HepG2 (cell line): ENCODE measurements around the gene CCSER2. TPM values are rescaled to one million over a fixed set of nuclear protein-coding genes. Genes with fewer than 3 reads are reported as not detected.

ENCODE experiments used
- ATAC-seq: fragments of 200-7000 bp; cut with Tn5 transposase; 3 replicates; pipeline ENCODE4 v1.9.1; 2020; ENCODE audit warnings: mild to moderate bottlenecking, moderate library complexity
- BruUV-seq: library from RNA; stranded (reverse); fragments of 400-500 nt; replicated peaks from 2 replicates; lab custom pipeline; 2021; lab: Mats Ljungman, UMichigan
- CTCF ChIA-PET: fragments of 300-600 bp; formaldehyde crosslinking; extraction: SDS; loops from one replicate; lab custom pipeline; 2021; ENCODE audit warnings: low total read pairs, inconsistent platforms, low intra/inter-chr PET ratio; lab: Yijun Ruan, JAX
- POLR2A ChIA-PET: fragments of 350-600 bp; sonication (Branson Sonifier 250); formaldehyde crosslinking; loops from one replicate; lab custom pipeline; 2020; ENCODE audit warnings: antibody characterized with exemption, inconsistent platforms; lab: Yijun Ruan, JAX
- DNase-seq: peaks from one replicate; pipeline ENCODE4 v3.0.0-alpha.2; 2015; ENCODE audit warnings: low spot score
- FAIRE-seq: peaks from 3 replicates; lab custom pipeline; 2011; peaks lifted over from hg19 to GRCh38; lab: Jason Lieb, UNC
- H2AFZ ChIP-seq: one replicate; pipeline ENCODE4 v1.6.1; 2011; ENCODE audit warnings: low read length, inconsistent platforms
- H3K27ac ChIP-seq: fragments of 300-600 bp; 3 replicates; pipeline ENCODE4 v1.8.0; 2011; ENCODE audit warnings: mixed run types, mild to moderate bottlenecking, mixed read lengths, low read length, inconsistent platforms; ENCODE audit not compliant: insufficient read depth; ENCODE audit errors: extremely low read length
- H3K27me3 ChIP-seq, 2 experiments: fragments of 200-600 bp in 1 of 2; 2 replicates in 1 of 2; 3 replicates in 1 of 2; pipeline versions ENCODE4 v1.6.0 to v1.8.0; 2011; ENCODE audit warnings: low read length in 2 of 2, mild to moderate bottlenecking in 2 of 2, moderate library complexity in 2 of 2, inconsistent platforms in 1 of 2; ENCODE audit not compliant: insufficient read depth in 2 of 2, control insufficient read depth in 1 of 2
- H3K36me3 ChIP-seq, 2 experiments: fragments of 200-600 bp in 1 of 2; replicated peaks in 1 of 2; 2 replicates in 1 of 2; 3 replicates in 1 of 2; pipeline versions ENCODE4 v1.5.1 to v1.8.0; 2011; ENCODE audit warnings: low read length in 2 of 2, inconsistent platforms in 1 of 2; ENCODE audit not compliant: insufficient read depth in 2 of 2, control insufficient read depth in 1 of 2
- H3K4me1 ChIP-seq: 2 replicates; pipeline ENCODE4 v1.5.1; 2012; ENCODE audit warnings: low read length, inconsistent platforms; ENCODE audit not compliant: insufficient read depth
- H3K4me2 ChIP-seq: 2 replicates; pipeline ENCODE4 v1.6.0; 2011; ENCODE audit warnings: low read depth, low read length, inconsistent platforms
- H3K4me3 ChIP-seq, 3 experiments: fragments of 200-600 bp in 1 of 3; sonication (generic), shearing (Covaris generic) in 1 of 3; replicated peaks in 1 of 3; 2 replicates each; pipeline ENCODE4 v1.5.1; 2011 to 2016; ENCODE audit warnings: low read length in 3 of 3, inconsistent platforms in 2 of 3, low read depth in 2 of 3, mild to moderate bottlenecking in 2 of 3, control low read depth in 1 of 3, mixed read lengths in 1 of 3; ENCODE audit not compliant: insufficient read depth in 1 of 3
- H3K79me2 ChIP-seq: one replicate; pipeline ENCODE4 v1.6.1; 2011; ENCODE audit warnings: low read length, inconsistent platforms; ENCODE audit not compliant: insufficient read depth
- H3K9ac ChIP-seq: 2 replicates; pipeline ENCODE4 v1.6.0; 2011; ENCODE audit warnings: mild to moderate bottlenecking, low read depth, low read length, inconsistent platforms; ENCODE audit not compliant: insufficient read depth
- H3K9me3 ChIP-seq: 2 replicates; pipeline ENCODE4 v1.5.1; 2012; ENCODE audit warnings: mild to moderate bottlenecking, low read length
- H4K20me1 ChIP-seq: 2 replicates; pipeline ENCODE4 v1.6.0; 2011; ENCODE audit warnings: inconsistent platforms, mild to moderate bottlenecking, low read length, moderate library complexity; ENCODE audit not compliant: insufficient read depth
- GFI1 ChIP-seq: sonication (generic); formaldehyde crosslinking; IDR thresholded peaks from 2 replicates; pipeline ENCODE4 v1.5.0; 2020; ENCODE audit warnings: missing genetic modification reagents, mild to moderate bottlenecking, borderline replicate concordance
- HNRNPL ChIP-seq: fragments of 200-400 bp; formaldehyde crosslinking; IDR thresholded peaks from 2 replicates; pipeline ENCODE4 v1.6.1; 2017; ENCODE audit warnings: mild to moderate bottlenecking, low read depth, low read length
- SAFB2 ChIP-seq: sonication (generic); formaldehyde crosslinking; IDR thresholded peaks from 2 replicates; pipeline ENCODE4 v1.5.1; 2020; ENCODE audit warnings: missing genetic modification reagents, low read depth, mild to moderate bottlenecking, borderline replicate concordance
- ZIK1 ChIP-seq: sonication (generic); formaldehyde crosslinking; IDR thresholded peaks from 2 replicates; pipeline ENCODE4 v1.5.0; 2020; ENCODE audit warnings: mild to moderate bottlenecking, low read depth, missing genetic modification reagents, borderline replicate concordance
- ZNF121 ChIP-seq: sonication (generic); formaldehyde crosslinking; IDR thresholded peaks from 2 replicates; pipeline ENCODE4 v1.5.0; 2020; ENCODE audit warnings: mild to moderate bottlenecking, missing genetic modification reagents
- ZNF124 ChIP-seq: sonication (generic); formaldehyde crosslinking; IDR thresholded peaks from 2 replicates; pipeline ENCODE4 v1.4.0; 2020; ENCODE audit warnings: missing genetic modification reagents
- ZNF644 ChIP-seq: IDR thresholded peaks from 2 replicates; pipeline ENCODE4 v1.6.1; 2016; ENCODE audit warnings: low read depth
- ZNF790 ChIP-seq: sonication (generic); formaldehyde crosslinking; IDR thresholded peaks from 2 replicates; pipeline ENCODE4 v1.8.0; 2022; ENCODE audit warnings: missing genetic modification reagents, mild to moderate bottlenecking, borderline replicate concordance
- WGBS: methylation state at CpG from one replicate; pipeline ENCODE4 v1.1.6; 2017; ENCODE audit warnings: low lambda C conversion rate; 5-methylcytosine and 5-hydroxymethylcytosine counted together
- in situ Hi-C: cut with HindIII; loops from 2 replicates; pipeline ENCODE4 v1.10.0; 2017; ENCODE audit warnings: low pct_unique_long_range_greater_than_20kb; ENCODE audit not compliant: extremely low pct_ligation_motif_present
- intact Hi-C: fragments of 100-400 bp; cut with micrococcal nuclease; formaldehyde crosslinking; loops from one replicate; pipeline ENCODE4 v1.10.0; 2022; ENCODE audit not compliant: unreplicated experiment
- polyA plus RNA-seq, 8 experiments: library from polyadenylated mRNA; depleted of rRNA in 3 of 8; stranded (reverse) in 7 of 8; unstranded in 1 of 8; fragments of >200 nt; fragmentation: Illumina TruSeq in 4 of 8; extraction: Trizol in 4 of 8; gene quantifications; 2 replicates each; pipeline versions ENCODE4 v1.2.1 to v1.2.3, GENCODE V29; 2011 to 2016; ENCODE audit warnings: low read depth in 4 of 8, missing spikeins in 1 of 8, mixed read lengths in 1 of 8; ENCODE audit not compliant: insufficient read depth in 1 of 8
- total RNA-seq, 5 experiments: library from RNA; depleted of rRNA; stranded (reverse); fragments of >200 nt; fragmentation: Illumina TruSeq; extraction: Trizol; gene quantifications; 2 replicates each; pipeline ENCODE4 v1.2.3, GENCODE V29; 2016; ENCODE audit warnings: low read depth in 1 of 5
- TF ChIP-seq, protein P1 (sequence below): sonication (generic); formaldehyde crosslinking; IDR thresholded peaks from 2 replicates; pipeline ENCODE4 v1.4.0; 2020; ENCODE audit warnings: missing genetic modification reagents
- TF ChIP-seq, protein P2 (sequence below): sonication (generic); IDR thresholded peaks from 2 replicates; pipeline ENCODE4 v1.6.1; 2016; ENCODE audit warnings: low read depth, borderline replicate concordance
- TF ChIP-seq, protein P3 (sequence below): sonication (generic); formaldehyde crosslinking; IDR thresholded peaks from 2 replicates; pipeline ENCODE4 v1.4.0; 2020; ENCODE audit warnings: mild to moderate bottlenecking, missing genetic modification reagents, borderline replicate concordance

The CCSER2 gene
- total and polyA plus RNA-seq, 2 of the 13 experiments (the other 11 are each of a cell fraction or from before 2014, with no cell fraction given), result 13.3 to 17.2 TPM

DNA sequence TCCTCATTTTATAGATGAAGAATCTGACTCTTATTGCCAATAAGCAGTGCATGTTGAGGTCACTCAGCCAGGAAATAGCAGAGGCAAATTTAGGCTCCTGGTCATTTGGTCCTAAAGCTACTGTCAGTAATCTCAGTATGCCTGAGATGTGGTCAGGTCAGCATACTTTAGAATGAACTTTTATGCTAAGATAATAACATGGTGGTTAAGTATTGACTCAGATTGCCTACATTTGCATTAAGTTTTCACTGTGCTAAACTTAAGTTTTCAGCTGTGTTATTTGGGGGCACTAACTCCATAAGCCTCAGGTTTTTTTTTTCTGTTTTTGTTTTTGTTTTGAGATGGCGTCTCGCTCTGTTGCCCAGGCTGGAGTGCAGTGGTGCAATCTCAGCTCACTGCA lies 35.9 kb upstream of the CCSER2 start (continued):
- TF ChIP-seq ZIK1 (CRISPR knock-in tag) (no peak), ZNF644 (CRISPR knock-in tag) (no peak), ZNF790 (CRISPR knock-in tag) (no peak)
- TF ChIP-seq, protein P1, sequence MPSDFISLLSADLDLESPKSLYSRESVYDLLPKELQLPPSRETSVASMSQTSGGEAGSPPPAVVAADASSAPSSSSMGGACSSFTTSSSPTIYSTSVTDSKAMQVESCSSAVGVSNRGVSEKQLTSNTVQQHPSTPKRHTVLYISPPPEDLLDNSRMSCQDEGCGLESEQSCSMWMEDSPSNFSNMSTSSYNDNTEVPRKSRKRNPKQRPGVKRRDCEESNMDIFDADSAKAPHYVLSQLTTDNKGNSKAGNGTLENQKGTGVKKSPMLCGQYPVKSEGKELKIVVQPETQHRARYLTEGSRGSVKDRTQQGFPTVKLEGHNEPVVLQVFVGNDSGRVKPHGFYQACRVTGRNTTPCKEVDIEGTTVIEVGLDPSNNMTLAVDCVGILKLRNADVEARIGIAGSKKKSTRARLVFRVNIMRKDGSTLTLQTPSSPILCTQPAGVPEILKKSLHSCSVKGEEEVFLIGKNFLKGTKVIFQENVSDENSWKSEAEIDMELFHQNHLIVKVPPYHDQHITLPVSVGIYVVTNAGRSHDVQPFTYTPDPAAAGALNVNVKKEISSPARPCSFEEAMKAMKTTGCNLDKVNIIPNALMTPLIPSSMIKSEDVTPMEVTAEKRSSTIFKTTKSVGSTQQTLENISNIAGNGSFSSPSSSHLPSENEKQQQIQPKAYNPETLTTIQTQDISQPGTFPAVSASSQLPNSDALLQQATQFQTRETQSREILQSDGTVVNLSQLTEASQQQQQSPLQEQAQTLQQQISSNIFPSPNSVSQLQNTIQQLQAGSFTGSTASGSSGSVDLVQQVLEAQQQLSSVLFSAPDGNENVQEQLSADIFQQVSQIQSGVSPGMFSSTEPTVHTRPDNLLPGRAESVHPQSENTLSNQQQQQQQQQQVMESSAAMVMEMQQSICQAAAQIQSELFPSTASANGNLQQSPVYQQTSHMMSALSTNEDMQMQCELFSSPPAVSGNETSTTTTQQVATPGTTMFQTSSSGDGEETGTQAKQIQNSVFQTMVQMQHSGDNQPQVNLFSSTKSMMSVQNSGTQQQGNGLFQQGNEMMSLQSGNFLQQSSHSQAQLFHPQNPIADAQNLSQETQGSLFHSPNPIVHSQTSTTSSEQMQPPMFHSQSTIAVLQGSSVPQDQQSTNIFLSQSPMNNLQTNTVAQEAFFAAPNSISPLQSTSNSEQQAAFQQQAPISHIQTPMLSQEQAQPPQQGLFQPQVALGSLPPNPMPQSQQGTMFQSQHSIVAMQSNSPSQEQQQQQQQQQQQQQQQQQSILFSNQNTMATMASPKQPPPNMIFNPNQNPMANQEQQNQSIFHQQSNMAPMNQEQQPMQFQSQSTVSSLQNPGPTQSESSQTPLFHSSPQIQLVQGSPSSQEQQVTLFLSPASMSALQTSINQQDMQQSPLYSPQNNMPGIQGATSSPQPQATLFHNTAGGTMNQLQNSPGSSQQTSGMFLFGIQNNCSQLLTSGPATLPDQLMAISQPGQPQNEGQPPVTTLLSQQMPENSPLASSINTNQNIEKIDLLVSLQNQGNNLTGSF (CRISPR knock-in tag), result no peak

DNA sequence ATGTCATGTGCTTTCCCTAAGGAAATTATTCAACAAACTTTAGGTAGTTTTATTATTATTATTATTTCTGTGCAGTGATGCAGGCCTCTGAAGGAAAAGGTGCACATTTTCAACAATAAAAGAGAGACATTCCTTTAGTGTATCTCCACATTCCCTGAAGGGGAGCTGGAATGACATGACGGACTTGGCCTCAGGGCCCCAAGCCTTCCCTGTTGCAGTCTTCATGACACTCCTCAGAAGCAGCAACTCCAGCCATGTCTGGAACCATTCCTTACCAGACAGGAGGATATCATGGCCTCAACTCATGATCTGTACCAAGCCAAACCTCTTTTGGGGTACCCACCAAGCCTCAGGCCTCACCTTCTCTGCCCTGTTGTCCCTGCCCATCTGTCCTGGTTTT lies 35.2 kb upstream of the CCSER2 start:
- WGBS, result 0% methylated on average over 1 of the region's 1 CpG
- Histone ChIP-seq H3K4me2 (no peak overlapping the region), H3K4me3 (no peak overlapping the region), H3K9ac (no peak overlapping the region), H4K20me1 (no peaks in the 10 kb centered on the region), H3K27me3 (peaks cover 0 to 13% of the 10 kb centered on the region in 2 experiments; a peak in 2 of 5 replicates), H3K36me3 (no peaks in the 10 kb centered on the region), H3K79me2 (no peaks in the 10 kb centered on the region), H3K27ac (no peak overlapping the region), H3K4me1 (no peaks in the 10 kb centered on the region), H3K9me3 (no peaks in the 10 kb centered on the region), H2AFZ (no peak overlapping the region)
- intact Hi-C loops (no loop called here), in situ Hi-C loops (no loop called here)
- CTCF ChIA-PET, result no interaction called here
- ATAC-seq, result no peak
- no peak for FAIRE-seq
- POLR2A ChIA-PET, result no interaction called here
- DNase-seq, result no peak
- no TSS peak for BruUV-seq
- no peak for TF ChIP-seq ZNF124
- no peak for TF ChIP-seq ZNF121 (CRISPR knock-in tag)
- TF ChIP-seq HNRNPL, result no peak
- TF ChIP-seq, protein P2, sequence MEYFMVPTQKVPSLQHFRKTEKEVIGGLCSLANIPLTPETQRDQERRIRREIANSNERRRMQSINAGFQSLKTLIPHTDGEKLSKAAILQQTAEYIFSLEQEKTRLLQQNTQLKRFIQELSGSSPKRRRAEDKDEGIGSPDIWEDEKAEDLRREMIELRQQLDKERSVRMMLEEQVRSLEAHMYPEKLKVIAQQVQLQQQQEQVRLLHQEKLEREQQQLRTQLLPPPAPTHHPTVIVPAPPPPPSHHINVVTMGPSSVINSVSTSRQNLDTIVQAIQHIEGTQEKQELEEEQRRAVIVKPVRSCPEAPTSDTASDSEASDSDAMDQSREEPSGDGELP, result no peak
- no peak for TF ChIP-seq SAFB2 (CRISPR knock-in tag)
- TF ChIP-seq, protein P3, sequence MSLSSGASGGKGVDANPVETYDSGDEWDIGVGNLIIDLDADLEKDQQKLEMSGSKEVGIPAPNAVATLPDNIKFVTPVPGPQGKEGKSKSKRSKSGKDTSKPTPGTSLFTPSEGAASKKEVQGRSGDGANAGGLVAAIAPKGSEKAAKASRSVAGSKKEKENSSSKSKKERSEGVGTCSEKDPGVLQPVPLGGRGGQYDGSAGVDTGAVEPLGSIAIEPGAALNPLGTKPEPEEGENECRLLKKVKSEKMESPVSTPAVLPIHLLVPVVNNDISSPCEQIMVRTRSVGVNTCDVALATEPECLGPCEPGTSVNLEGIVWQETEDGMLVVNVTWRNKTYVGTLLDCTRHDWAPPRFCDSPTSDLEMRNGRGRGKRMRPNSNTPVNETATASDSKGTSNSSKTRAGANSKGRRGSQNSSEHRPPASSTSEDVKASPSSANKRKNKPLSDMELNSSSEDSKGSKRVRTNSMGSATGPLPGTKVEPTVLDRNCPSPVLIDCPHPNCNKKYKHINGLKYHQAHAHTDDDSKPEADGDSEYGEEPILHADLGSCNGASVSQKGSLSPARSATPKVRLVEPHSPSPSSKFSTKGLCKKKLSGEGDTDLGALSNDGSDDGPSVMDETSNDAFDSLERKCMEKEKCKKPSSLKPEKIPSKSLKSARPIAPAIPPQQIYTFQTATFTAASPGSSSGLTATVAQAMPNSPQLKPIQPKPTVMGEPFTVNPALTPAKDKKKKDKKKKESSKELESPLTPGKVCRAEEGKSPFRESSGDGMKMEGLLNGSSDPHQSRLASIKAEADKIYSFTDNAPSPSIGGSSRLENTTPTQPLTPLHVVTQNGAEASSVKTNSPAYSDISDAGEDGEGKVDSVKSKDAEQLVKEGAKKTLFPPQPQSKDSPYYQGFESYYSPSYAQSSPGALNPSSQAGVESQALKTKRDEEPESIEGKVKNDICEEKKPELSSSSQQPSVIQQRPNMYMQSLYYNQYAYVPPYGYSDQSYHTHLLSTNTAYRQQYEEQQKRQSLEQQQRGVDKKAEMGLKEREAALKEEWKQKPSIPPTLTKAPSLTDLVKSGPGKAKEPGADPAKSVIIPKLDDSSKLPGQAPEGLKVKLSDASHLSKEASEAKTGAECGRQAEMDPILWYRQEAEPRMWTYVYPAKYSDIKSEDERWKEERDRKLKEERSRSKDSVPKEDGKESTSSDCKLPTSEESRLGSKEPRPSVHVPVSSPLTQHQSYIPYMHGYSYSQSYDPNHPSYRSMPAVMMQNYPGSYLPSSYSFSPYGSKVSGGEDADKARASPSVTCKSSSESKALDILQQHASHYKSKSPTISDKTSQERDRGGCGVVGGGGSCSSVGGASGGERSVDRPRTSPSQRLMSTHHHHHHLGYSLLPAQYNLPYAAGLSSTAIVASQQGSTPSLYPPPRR (CRISPR knock-in tag), result no peak
- no peak for TF ChIP-seq GFI1 (CRISPR knock-in tag)
